ENCODE data around the gene LDLRAD3.

Gene LDLRAD3

DNA sequence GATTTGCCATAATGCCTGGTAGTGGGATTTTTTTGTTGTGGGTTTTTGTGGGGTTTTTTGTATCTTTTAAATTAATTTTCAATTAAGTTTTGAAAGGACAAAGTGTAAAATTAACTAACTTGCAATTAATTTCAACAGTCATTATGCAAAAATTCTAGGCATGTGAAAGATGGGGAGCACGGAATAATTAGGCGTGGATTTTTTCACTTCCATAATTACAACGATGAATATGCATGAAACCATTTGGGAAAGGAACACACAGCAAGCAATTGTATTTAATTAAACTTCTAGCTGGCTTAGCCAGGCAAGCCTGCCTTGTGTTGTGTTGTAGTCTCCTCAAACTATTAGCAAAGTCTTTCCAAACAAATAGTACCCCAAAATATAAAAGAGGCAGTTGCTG is 257.5 kb downstream of the LDLRAD3 start:
- DNase-seq = no peak
- TF ChIP-seq GATA1 (IDR thresholded peaks at IDR 0.05; ENCODE audit: low read depth, low read length) (no peak), POLR2A (IDR thresholded peaks at IDR 0.05; ENCODE audit: low read length) (no peak)

GRCh38 chr11:36205536-36205935 is 261.7 kb downstream of the LDLRAD3 start:
- TF ChIP-seq GATA1 (IDR thresholded peaks at IDR 0.05; ENCODE audit: low read depth, low read length) (no peak), POLR2A (IDR thresholded peaks at IDR 0.05; ENCODE audit: low read length) (no peak)
- no peak for DNase-seq

GRCh38 chr11:36210529-36210928 is 266.7 kb downstream of the LDLRAD3 start:
- TF ChIP-seq POLR2A (IDR thresholded peaks at IDR 0.05; ENCODE audit: low read length) = no peak
- DNase-seq = no peak

DNA sequence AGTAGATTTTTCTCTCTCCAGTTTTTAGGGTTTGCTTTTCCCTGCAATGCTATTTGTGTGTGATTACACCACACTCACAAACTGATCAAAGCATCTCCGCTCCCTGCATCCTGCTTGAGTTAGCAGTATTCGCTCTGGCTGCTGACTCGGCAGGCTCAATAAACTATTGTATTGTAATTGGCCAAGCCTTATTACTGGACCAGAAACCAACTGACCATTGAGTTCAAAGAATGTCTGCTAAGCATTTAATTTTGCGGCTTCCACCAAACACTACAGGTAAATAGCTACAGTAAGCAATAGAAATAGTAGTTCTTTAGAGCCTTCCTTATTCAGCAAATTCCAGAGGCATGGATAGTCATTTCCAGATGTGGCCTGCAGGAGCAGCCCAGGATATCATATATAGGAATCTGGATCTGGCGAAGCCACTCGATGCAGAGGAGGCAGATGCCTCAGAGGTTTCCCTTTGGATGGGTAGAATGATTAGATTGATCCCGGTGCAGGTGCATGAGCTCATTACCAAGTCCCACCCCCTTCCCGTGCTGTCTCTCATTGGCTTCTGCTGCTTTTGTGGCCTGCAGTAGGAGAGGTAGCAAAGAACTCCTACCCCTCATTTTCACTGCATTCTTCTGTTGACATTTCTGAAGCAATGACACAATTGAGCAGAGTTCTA is 268.0 kb downstream of the LDLRAD3 start:
- DNase-seq = no peak
- no peak for TF ChIP-seq GATA1 (IDR thresholded peaks at IDR 0.05; ENCODE audit: low read depth, low read length)
- no peak for TF ChIP-seq POLR2A (IDR thresholded peaks at IDR 0.05; ENCODE audit: low read length)

GRCh38 chr11:36212564-36213392 is 268.9 kb downstream of the LDLRAD3 start:
- TF ChIP-seq POLR2A (IDR thresholded peaks at IDR 0.05; ENCODE audit: low read length) (no peak), GATA1 (IDR thresholded peaks at IDR 0.05; ENCODE audit: low read depth, low read length) (no peak)
- DNase-seq = no peak

GRCh38 chr11:36213393-36213840 is 269.6 kb downstream of the LDLRAD3 start:
- no peak for DNase-seq
- no peak for TF ChIP-seq POLR2A (IDR thresholded peaks at IDR 0.05; ENCODE audit: low read length)
- TF ChIP-seq GATA1 (IDR thresholded peaks at IDR 0.05; ENCODE audit: low read depth, low read length) = no peak

- TF ChIP-seq POLR2A (IDR thresholded peaks at IDR 0.05; ENCODE audit: low read length) (no peak), GATA1 (IDR thresholded peaks at IDR 0.05; ENCODE audit: low read depth, low read length) (no peak)
- no peak for DNase-seq
Measured at GRCh38 chr11:36214480-36214879, 270.6 kb downstream of the LDLRAD3 start.

GRCh38 chr11:36214976-36215692 is 271.3 kb downstream of the LDLRAD3 start:
- no peak for TF ChIP-seq GATA1 (IDR thresholded peaks at IDR 0.05; ENCODE audit: low read depth, low read length)

GRCh38 chr11:36215693-36216060 is 271.8 kb downstream of the LDLRAD3 start:
- no peak for DNase-seq
- no peak for TF ChIP-seq GATA1 (IDR thresholded peaks at IDR 0.05; ENCODE audit: low read depth, low read length)

More at GRCh38 chr11:36214976-36215692, 271.3 kb downstream of the LDLRAD3 start:
- no peak for DNase-seq

DNA sequence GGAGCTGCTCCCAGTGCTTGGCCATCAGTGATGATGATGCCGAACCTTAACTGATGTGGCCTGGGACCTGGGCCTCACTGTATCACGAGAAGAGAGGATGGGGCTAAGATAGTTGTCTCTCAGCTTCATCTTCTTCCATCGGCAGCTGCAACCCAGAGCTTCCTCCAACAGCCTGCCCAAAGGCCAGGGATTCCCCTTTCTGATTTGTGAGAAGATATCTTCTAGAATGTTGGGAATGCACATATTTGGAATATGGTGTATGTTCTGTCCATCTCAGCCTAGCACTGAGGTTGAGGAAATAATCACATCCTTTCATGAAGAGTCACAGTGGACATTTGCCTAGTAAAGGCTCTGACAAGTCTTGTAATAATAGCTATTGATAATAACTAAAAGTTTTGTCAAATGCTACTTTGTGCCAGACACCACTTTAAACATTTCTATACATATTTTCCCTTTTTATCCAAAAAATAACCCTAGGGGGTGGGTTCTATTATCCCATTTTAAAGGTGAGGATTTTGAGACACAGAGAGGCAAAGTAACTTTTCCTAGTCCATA is 272.3 kb downstream of the LDLRAD3 start:
- TF ChIP-seq POLR2A (IDR thresholded peaks at IDR 0.05; ENCODE audit: low read length) = no peak
- TF ChIP-seq GATA1 (IDR thresholded peaks at IDR 0.05; ENCODE audit: low read depth, low read length) = no peak
- DNase-seq = no peak

GRCh38 chr11:36218283-36218921 is 274.5 kb downstream of the LDLRAD3 start:
- TF ChIP-seq GATA1 (IDR thresholded peaks at IDR 0.05; ENCODE audit: low read depth, low read length) (no peak), POLR2A (IDR thresholded peaks at IDR 0.05; ENCODE audit: low read length) (no peak)
- DNase-seq = no peak

- no peak for DNase-seq
- no peak for TF ChIP-seq GATA1 (IDR thresholded peaks at IDR 0.05; ENCODE audit: low read depth, low read length)
- TF ChIP-seq POLR2A (IDR thresholded peaks at IDR 0.05; ENCODE audit: low read length) = no peak
Measured at GRCh38 chr11:36219996-36220395, 276.1 kb downstream of the LDLRAD3 start.

- TF ChIP-seq POLR2A (IDR thresholded peaks at IDR 0.05; ENCODE audit: low read length) = no peak
- no peak for DNase-seq
Measured at GRCh38 chr11:36222831-36223635, 279.2 kb downstream of the LDLRAD3 start.

All from erythroblast (primary cell).